Measurements from ENCODE around the gene BRINP3.
"Not testable (repeated sequence)": the region's sequence is repeated elsewhere in the genome, so short reads cannot be mapped to it uniquely, and the experiment has no call there.

Gene BRINP3

GRCh38 chr1:190176776-190177175, 300.9 kb downstream of the BRINP3 start:
- DNase-seq = no peak

GRCh38 chr1:190175320-190175719, 302.3 kb downstream of the BRINP3 start:
- no peak for DNase-seq

- no peak for DNase-seq
These were observed 304.8 kb downstream of the BRINP3 start for GRCh38 chr1:190172651-190173430.

- no peak for DNase-seq
These were observed 307.3 kb downstream of the BRINP3 start for GRCh38 chr1:190170321-190170720.

GRCh38 chr1:190169311-190170067, 308.2 kb downstream of the BRINP3 start:
- no peak for DNase-seq

- DNase-seq = no peak
These were observed 308.8 kb downstream of the BRINP3 start for GRCh38 chr1:190168893-190169280.

GRCh38 chr1:190168116-190168892, 309.4 kb downstream of the BRINP3 start:
- no peak for DNase-seq

GRCh38 chr1:190159146-190159545, 318.5 kb downstream of the BRINP3 start:
- DNase-seq = no peak

GRCh38 chr1:190154744-190155143, 322.9 kb downstream of the BRINP3 start:
- no peak for DNase-seq

GRCh38 chr1:190147616-190148015, 330.0 kb downstream of the BRINP3 start:
- no peak for DNase-seq

- DNase-seq = no peak
These were observed 333.0 kb downstream of the BRINP3 start for GRCh38 chr1:190144650-190145049.

GRCh38 chr1:190140644-190141043, 337.0 kb downstream of the BRINP3 start:
- DNase-seq = no peak

GRCh38 chr1:190138702-190139101, 339.0 kb downstream of the BRINP3 start:
- DNase-seq = no peak

- no peak for DNase-seq
These were observed 339.4 kb downstream of the BRINP3 start for GRCh38 chr1:190138266-190138665.

GRCh38 chr1:190129366-190129765, 348.3 kb downstream of the BRINP3 start:
- no peak for DNase-seq

GRCh38 chr1:190126728-190127127, 350.9 kb downstream of the BRINP3 start:
- no peak for DNase-seq

- DNase-seq = no peak
These were observed 353.6 kb downstream of the BRINP3 start for GRCh38 chr1:190124068-190124467.

- DNase-seq = not testable (repeated sequence)
These were observed 357.1 kb downstream of the BRINP3 start for GRCh38 chr1:190120564-190120963.

- DNase-seq = no peak
These were observed 358.0 kb downstream of the BRINP3 start for GRCh38 chr1:190119683-190120082.

GRCh38 chr1:190116921-190117320, 360.7 kb downstream of the BRINP3 start:
- DNase-seq = no peak

GRCh38 chr1:190104961-190105360, 372.7 kb downstream of the BRINP3 start:
- no peak for DNase-seq

- no peak for DNase-seq
These were observed 374.8 kb downstream of the BRINP3 start for GRCh38 chr1:190102757-190103326.

GRCh38 chr1:190101756-190102155, 375.9 kb downstream of the BRINP3 start:
- DNase-seq = no peak

Measured in GF-D8 (cell line).